BLaER1 treated with 17β-estradiol and CSF1 and Interleukin-3, amounts not matched to agents 10 nM and 100 nM (cell line): Measurements from ENCODE around the gene TCP11L2.
A peak's percentile ranks its signal among the peaks of the same experiment; 100 is the strongest.

Source experiments
- H3K27ac ChIP-seq, 11 experiments: shearing (Covaris generic); formaldehyde crosslinking; 2 replicates each; pipeline ENCODE4 v1.8.1; 2022
- H3K27me3 ChIP-seq, 11 experiments: shearing (Covaris generic); formaldehyde crosslinking; 2 replicates each; pipeline ENCODE4 v1.8.1; 2022
- H3K36me3 ChIP-seq, 11 experiments: shearing (Covaris generic); formaldehyde crosslinking; 2 replicates each; pipeline ENCODE4 v1.8.1; 2022
- H3K4me1 ChIP-seq, 10 experiments: shearing (Covaris generic); formaldehyde crosslinking; 2 replicates each; pipeline ENCODE4 v1.8.1; 2022
- H3K4me2 ChIP-seq, 11 experiments: shearing (Covaris generic); formaldehyde crosslinking; 2 replicates each; pipeline ENCODE4 v1.8.1; 2022
- H3K4me3 ChIP-seq, 10 experiments: shearing (Covaris generic); formaldehyde crosslinking; 2 replicates each; pipeline ENCODE4 v1.8.1; 2022
- H3K9ac ChIP-seq, 11 experiments: shearing (Covaris generic); formaldehyde crosslinking; 2 replicates each; pipeline ENCODE4 v1.8.1; 2022
- H3K9me3 ChIP-seq, 11 experiments: shearing (Covaris generic); formaldehyde crosslinking; replicated peaks in 1 of 11; 2 replicates each; pipeline ENCODE4 v1.8.1; 2022
- H4K20me1 ChIP-seq, 11 experiments: shearing (Covaris generic); formaldehyde crosslinking; 2 replicates each; pipeline ENCODE4 v1.8.1; 2022
- Cebpa-rat ChIP-seq, 11 experiments: shearing (Covaris generic); IDR thresholded peaks; 2 replicates each; pipeline ENCODE4 v1.8.1; 2022

The TCP11L2 gene

GRCh38 chr12:106333756-106334155 lies 31.2 kb downstream of the TCP11L2 start:
- H3K36me3 ChIP-seq, result peaks cover 0 to 32% (median 9%) of the 10 kb centered on the region in 11 experiments; a peak in 9 of 22 replicates
- H3K4me3 ChIP-seq, result no peak overlapping the region
- peaks cover 10 to 22% (median 13%) of the 10 kb centered on the region in 11 experiments; a peak in 19 of 22 replicates for H3K9me3 ChIP-seq
- H3K27ac ChIP-seq, result no peak overlapping the region
- no peaks in the 10 kb centered on the region for H4K20me1 ChIP-seq
- H3K4me1 ChIP-seq, result peaks cover 7 to 23% (median 13%) of the 10 kb centered on the region in 10 experiments
- no peak overlapping the region for H3K9ac ChIP-seq
- TF ChIP-seq Cebpa-rat (IDR thresholded peaks at IDR 0.05), result no peak
- H3K4me2 ChIP-seq, result peak overlapping the region in 10 of 11 experiments; percentile 3 to 49 (median 25); a peak in 16 of 22 replicates
- H3K27me3 ChIP-seq, result no peaks in the 10 kb centered on the region

GRCh38 chr12:106341086-106341877 lies 38.7 kb downstream of the TCP11L2 start:
- H3K9ac ChIP-seq, result no peak overlapping the region
- no peaks in the 10 kb centered on the region for H4K20me1 ChIP-seq
- TF ChIP-seq Cebpa-rat (IDR thresholded peaks at IDR 0.05), result no peak
- no peaks in the 10 kb centered on the region for H3K27me3 ChIP-seq
- no peak overlapping the region for H3K4me3 ChIP-seq
- H3K27ac ChIP-seq, result no peak overlapping the region
- peaks cover 0 to 8% (median 0%) of the 10 kb centered on the region in 11 experiments; a peak in 2 of 22 replicates for H3K9me3 ChIP-seq
- peaks cover 0 to 9% (median 0%) of the 10 kb centered on the region in 10 experiments; a peak in 2 of 20 replicates for H3K4me1 ChIP-seq
- no peak overlapping the region for H3K4me2 ChIP-seq
- H3K36me3 ChIP-seq, result peaks cover 0 to 19% (median 0%) of the 10 kb centered on the region in 11 experiments; a peak in 7 of 22 replicates

GRCh38 chr12:106342397-106343213 lies 40.1 kb downstream of the TCP11L2 start:
- Histone ChIP-seq H3K36me3 (peaks cover 0 to 18% (median 0%) of the 10 kb centered on the region in 11 experiments; a peak in 7 of 22 replicates), H3K27ac (no peak overlapping the region), H4K20me1 (no peaks in the 10 kb centered on the region), H3K27me3 (no peaks in the 10 kb centered on the region), H3K4me1 (no peaks in the 10 kb centered on the region), H3K9ac (no peak overlapping the region), H3K4me3 (no peak overlapping the region), H3K4me2 (no peak overlapping the region), H3K9me3 (peaks cover 0 to 8% (median 0%) of the 10 kb centered on the region in 11 experiments; a peak in 2 of 22 replicates)
- TF ChIP-seq Cebpa-rat (IDR thresholded peaks at IDR 0.05), result no peak

- no peak overlapping the region for H3K4me2 ChIP-seq
- H3K4me1 ChIP-seq, result no peaks in the 10 kb centered on the region
- peaks cover 0 to 8% (median 0%) of the 10 kb centered on the region in 11 experiments; a peak in 2 of 22 replicates for H3K9me3 ChIP-seq
- peaks cover 0 to 18% (median 0%) of the 10 kb centered on the region in 11 experiments; a peak in 7 of 22 replicates for H3K36me3 ChIP-seq
- no peak overlapping the region for H3K27ac ChIP-seq
- no peak overlapping the region for H3K4me3 ChIP-seq
- H4K20me1 ChIP-seq, result no peaks in the 10 kb centered on the region
- H3K9ac ChIP-seq, result no peak overlapping the region
- H3K27me3 ChIP-seq, result no peaks in the 10 kb centered on the region
- no peak for TF ChIP-seq Cebpa-rat (IDR thresholded peaks at IDR 0.05)
Observed at GRCh38 chr12:106343214-106343528, 40.6 kb downstream of the TCP11L2 start.

- H3K4me3 ChIP-seq, result no peak overlapping the region
- H4K20me1 ChIP-seq, result no peaks in the 10 kb centered on the region
- no peaks in the 10 kb centered on the region for H3K4me1 ChIP-seq
- no peak overlapping the region for H3K27ac ChIP-seq
- H3K36me3 ChIP-seq, result peaks cover 0 to 18% (median 0%) of the 10 kb centered on the region in 11 experiments; a peak in 7 of 22 replicates
- H3K9me3 ChIP-seq, result peaks cover 0 to 8% (median 0%) of the 10 kb centered on the region in 11 experiments; a peak in 2 of 22 replicates
- H3K27me3 ChIP-seq, result no peaks in the 10 kb centered on the region
- H3K4me2 ChIP-seq, result no peak overlapping the region
- no peak for TF ChIP-seq Cebpa-rat (IDR thresholded peaks at IDR 0.05)
- H3K9ac ChIP-seq, result no peak overlapping the region
Observed at GRCh38 chr12:106344131-106344530, 41.6 kb downstream of the TCP11L2 start.

- Histone ChIP-seq H3K4me2 (no peak overlapping the region), H3K4me1 (no peaks in the 10 kb centered on the region), H3K4me3 (no peak overlapping the region), H3K36me3 (peaks cover 0 to 18% (median 0%) of the 10 kb centered on the region in 11 experiments; a peak in 6 of 22 replicates), H3K27ac (no peak overlapping the region), H3K9ac (no peak overlapping the region), H3K9me3 (peaks cover 0 to 8% (median 0%) of the 10 kb centered on the region in 11 experiments; a peak in 2 of 22 replicates), H4K20me1 (no peaks in the 10 kb centered on the region), H3K27me3 (no peaks in the 10 kb centered on the region)
- TF ChIP-seq Cebpa-rat (IDR thresholded peaks at IDR 0.05), result no peak
Observed at GRCh38 chr12:106345746-106346145, 43.2 kb downstream of the TCP11L2 start.

GRCh38 chr12:106348411-106348810 lies 45.9 kb downstream of the TCP11L2 start:
- H3K9me3 ChIP-seq, result peaks cover 0 to 8% (median 0%) of the 10 kb centered on the region in 11 experiments; a peak in 2 of 22 replicates
- H3K9ac ChIP-seq, result no peak overlapping the region
- H3K36me3 ChIP-seq, result peaks cover 0 to 13% (median 0%) of the 10 kb centered on the region in 11 experiments; a peak in 4 of 22 replicates
- no peak overlapping the region for H3K4me2 ChIP-seq
- no peak for TF ChIP-seq Cebpa-rat (IDR thresholded peaks at IDR 0.05)
- H4K20me1 ChIP-seq, result no peaks in the 10 kb centered on the region
- H3K27me3 ChIP-seq, result no peaks in the 10 kb centered on the region
- H3K4me1 ChIP-seq, result no peaks in the 10 kb centered on the region
- no peak overlapping the region for H3K27ac ChIP-seq
- no peak overlapping the region for H3K4me3 ChIP-seq

- TF ChIP-seq Cebpa-rat (IDR thresholded peaks at IDR 0.05), result no peak
- Histone ChIP-seq H3K9me3 (no peaks in the 10 kb centered on the region), H4K20me1 (no peaks in the 10 kb centered on the region), H3K27ac (no peak overlapping the region), H3K4me1 (peaks cover 4 to 13% (median 7%) of the 10 kb centered on the region in 10 experiments; a peak in 15 of 20 replicates), H3K9ac (no peak overlapping the region), H3K36me3 (no peaks in the 10 kb centered on the region), H3K4me3 (no peak overlapping the region), H3K4me2 (no peak overlapping the region), H3K27me3 (no peaks in the 10 kb centered on the region)
Observed at GRCh38 chr12:106353175-106353574, 50.6 kb downstream of the TCP11L2 start.
